GM18519 (cell line): ENCODE data around the gene RSRC1.
A peak's percentile ranks its signal among the peaks of the same experiment; 100 is the strongest.

Experiments used
- ATAC-seq: cut with Tn5 transposase; IDR thresholded peaks from one replicate; pipeline ENCODE4 v1.9.1; 2021; ENCODE audit warnings: mild to moderate bottlenecking, moderate library complexity; ENCODE audit not compliant: unreplicated experiment, low FRiP score

RSRC1 gene

DNA sequence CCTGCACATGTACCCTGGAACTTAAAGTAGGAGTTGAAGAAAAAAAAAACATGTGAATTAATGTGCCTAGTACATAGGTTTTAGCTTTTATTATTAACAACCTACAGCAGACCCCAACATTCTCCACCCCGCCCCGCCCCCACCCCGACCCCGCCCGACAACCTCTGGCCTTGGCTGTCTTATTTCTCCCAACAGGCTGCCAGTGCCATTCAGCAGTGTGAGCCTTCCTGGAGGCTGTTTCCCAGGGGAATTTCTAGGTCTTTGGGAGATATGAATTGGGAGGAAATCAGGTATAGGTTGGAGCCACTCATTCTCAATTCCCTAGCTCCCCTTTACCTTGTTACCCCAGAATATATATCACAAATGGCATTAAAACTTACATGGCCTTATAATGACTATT is 452.8 kb downstream of the RSRC1 start:
- ATAC-seq: no peak

GRCh38 chr3:158563076-158563475 is 453.2 kb downstream of the RSRC1 start:
- ATAC-seq: no peak

- no peak for ATAC-seq
Measured at GRCh38 chr3:158565076-158565475, 455.2 kb downstream of the RSRC1 start.

- no peak for ATAC-seq
Measured at GRCh38 chr3:158568784-158569183, 458.9 kb downstream of the RSRC1 start.

- no peak for ATAC-seq
Measured at GRCh38 chr3:158569794-158570193, 459.9 kb downstream of the RSRC1 start.

- ATAC-seq: peak; percentile 100
Measured at GRCh38 chr3:158570999-158571702, 461.3 kb downstream of the RSRC1 start, which contains the start of gene MLF1. TSS of gene MLF1 (plus strand) at chr3:158571194. CDS start at chr3:158571301, 107 bp downstream.

DNA sequence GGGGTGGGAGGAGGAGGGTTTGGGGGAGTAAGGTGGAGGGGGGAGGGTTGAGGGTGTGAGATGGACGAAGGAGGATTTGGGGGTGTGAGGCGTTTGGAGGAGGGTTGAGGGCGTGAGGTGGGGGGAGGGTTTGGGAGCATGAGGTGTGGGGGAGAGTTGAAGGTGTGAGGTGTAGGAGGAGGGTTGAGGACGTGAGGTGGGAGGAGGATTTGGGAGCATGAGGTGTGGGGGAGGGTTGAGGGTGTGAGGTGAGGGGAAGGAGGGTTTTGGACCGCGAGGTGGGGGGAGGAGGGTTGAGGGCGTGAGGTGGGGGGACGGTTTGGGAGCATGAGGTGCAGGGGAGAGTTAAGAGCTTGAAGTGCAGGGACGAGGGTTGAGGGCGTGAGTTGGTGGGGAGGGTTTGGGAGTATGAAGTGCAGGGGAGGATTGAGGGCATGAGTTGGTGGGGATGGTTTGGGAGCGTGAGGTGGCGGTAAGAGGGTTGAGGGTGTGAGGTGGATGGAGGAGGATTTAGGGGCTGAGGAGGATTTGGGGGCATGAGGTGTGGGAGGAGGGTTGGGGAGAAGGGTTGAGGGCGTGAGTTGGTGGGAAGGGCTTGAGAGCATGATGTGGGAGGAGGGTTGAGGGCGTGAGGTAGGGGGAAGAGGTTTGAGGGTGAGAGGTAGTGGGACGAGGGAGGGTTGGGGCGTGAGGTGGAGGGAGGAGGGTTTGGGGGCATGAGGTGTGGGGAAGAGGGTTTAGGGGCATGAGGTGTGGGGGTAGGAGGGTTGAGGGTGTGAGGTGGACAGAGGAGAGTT is 462.3 kb downstream of the RSRC1 start:
- no peak for ATAC-seq

DNA sequence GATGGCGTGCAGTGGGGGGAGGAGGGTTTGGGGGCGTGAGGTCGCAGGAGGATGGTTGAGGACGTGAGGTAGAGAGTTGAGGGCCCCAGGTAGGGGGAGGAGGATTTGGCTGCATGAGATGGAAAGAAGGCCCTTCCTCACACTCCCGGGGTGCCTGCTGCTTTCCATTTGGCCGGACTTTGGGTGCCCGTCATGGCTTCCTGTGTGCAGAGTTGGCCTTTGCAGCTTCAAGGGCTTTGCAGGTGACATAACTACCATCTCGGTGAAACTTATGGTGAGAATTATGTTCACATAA is 462.8 kb downstream of the RSRC1 start:
- no peak for ATAC-seq

- no peak for ATAC-seq
Measured at GRCh38 chr3:158573714-158574113, 463.8 kb downstream of the RSRC1 start.

- ATAC-seq: no peak
Measured at GRCh38 chr3:158574646-158575045, 464.8 kb downstream of the RSRC1 start.

DNA sequence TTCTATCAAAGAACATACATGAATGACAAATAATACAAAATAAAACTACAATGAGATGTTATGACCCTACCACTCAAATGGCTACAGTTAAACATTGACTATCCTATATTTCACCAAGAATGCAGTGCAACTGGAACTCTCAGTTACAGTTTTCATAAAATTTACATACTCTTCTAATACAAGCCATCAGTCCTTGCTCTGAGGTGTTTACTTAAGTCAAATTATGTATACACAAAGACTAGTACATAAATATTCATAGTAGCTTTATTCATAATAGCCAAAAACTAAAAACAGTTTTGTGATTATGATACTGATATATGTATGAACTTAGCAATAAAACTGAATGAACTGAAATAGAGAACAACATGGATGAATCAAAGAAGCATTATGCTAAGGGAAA is 480.3 kb downstream of the RSRC1 start:
- ATAC-seq: no peak
